H1 (cell line): ENCODE results near the gene STX11. TPM values are rescaled to one million over a fixed set of nuclear protein-coding genes. Genes with fewer than 3 reads are reported as not detected.
A peak's percentile ranks its signal among the peaks of the same experiment; 100 is the strongest.

Source experiments
- CTCF ChIA-PET: fragments of 300-600 bp; sonication (Branson Sonifier 250); formaldehyde crosslinking; loops from one replicate; lab custom pipeline; 2021; ENCODE audit not compliant: partially characterized antibody; lab: Charles Lee
- POLR2A ChIA-PET: fragments of 300-600 bp; sonication (Branson Sonifier 250); formaldehyde crosslinking; loops from one replicate; lab custom pipeline; 2021; ENCODE audit warnings: inconsistent platforms; ENCODE audit not compliant: partially characterized antibody; lab: Charles Lee
- DNase-seq, 2 experiments: peaks; one replicate each; pipeline versions ENCODE4 v3.0.0 to v3.0.0-alpha.2; 2010 to 2022; ENCODE audit warnings: low spot score in 2 of 2, low read depth in 1 of 2, mixed read lengths in 1 of 2
- FAIRE-seq: peaks from 2 replicates; lab custom pipeline; 2011; peaks lifted over from hg19 to GRCh38; lab: Jason Lieb, UNC
- H2AFZ ChIP-seq: 2 replicates; pipeline ENCODE4 v1.8.1; 2012; ENCODE audit warnings: low read length, inconsistent platforms
- H2AK5ac ChIP-seq: 2 replicates; pipeline ENCODE4 v1.6.1; 2013; ENCODE audit warnings: low read depth, low read length
- H2BK120ac ChIP-seq: replicated peaks from 2 replicates; pipeline ENCODE3; 2013; ENCODE audit warnings: low read depth, low read length, inconsistent platforms
- H2BK12ac ChIP-seq: 2 replicates; pipeline ENCODE4 v1.6.1; 2013; ENCODE audit warnings: low read depth, low read length
- H2BK15ac ChIP-seq: 2 replicates; pipeline ENCODE4 v1.6.1; 2013; ENCODE audit warnings: low read length
- H2BK20ac ChIP-seq: 2 replicates; pipeline ENCODE4 v1.6.1; 2013; ENCODE audit warnings: low read length
- H2BK5ac ChIP-seq: 2 replicates; pipeline ENCODE4 v1.6.1; 2013; ENCODE audit warnings: low read depth, low read length
- H3K14ac ChIP-seq: 2 replicates; pipeline ENCODE4 v1.6.1; 2013; ENCODE audit warnings: inconsistent platforms; ENCODE audit not compliant: insufficient read length
- H3K18ac ChIP-seq: 2 replicates; pipeline ENCODE4 v1.6.1; 2013; ENCODE audit warnings: low read length; ENCODE audit errors: extremely low read depth
- H3K23ac ChIP-seq: 2 replicates; pipeline ENCODE4 v1.6.1; 2013; ENCODE audit warnings: inconsistent platforms; ENCODE audit not compliant: insufficient read length
- H3K23me2 ChIP-seq: 2 replicates; pipeline ENCODE4 v1.6.1; 2013; ENCODE audit warnings: low read depth, low read length
- H3K27ac ChIP-seq: 2 replicates; pipeline ENCODE4 v1.6.1; 2011; ENCODE audit warnings: low read depth, low read length, inconsistent platforms
- H3K27me3 ChIP-seq, 4 experiments: replicated peaks in 1 of 4; 1 replicate in 1 of 4; 2 replicates in 3 of 4; pipeline versions ENCODE4 v1.6.1 to v1.8.1; 2011 to 2013; ENCODE audit warnings: low read length in 3 of 4, mild to moderate bottlenecking in 3 of 4, inconsistent platforms in 2 of 4, mixed read lengths in 2 of 4, moderate library complexity in 1 of 4; ENCODE audit not compliant: control insufficient read depth in 3 of 4, insufficient read depth in 3 of 4; ENCODE audit errors: extremely low read depth in 1 of 4
- H3K36me3 ChIP-seq, 4 experiments: 2 replicates each; pipeline versions ENCODE4 v1.6.1 to v1.8.1; 2011 to 2013; ENCODE audit warnings: mild to moderate bottlenecking in 4 of 4, low read length in 3 of 4, moderate library complexity in 2 of 4, control low read depth in 1 of 4, inconsistent platforms in 1 of 4; ENCODE audit not compliant: insufficient read depth in 4 of 4, control insufficient read depth in 2 of 4
- H3K4ac ChIP-seq: replicated peaks from 2 replicates; pipeline ENCODE3; 2013; ENCODE audit warnings: low read length, low read depth, mixed read lengths, inconsistent platforms; ENCODE audit not compliant: insufficient read length
- H3K4me1 ChIP-seq, 4 experiments: replicated peaks in 1 of 4; 1 replicate in 1 of 4; 2 replicates in 3 of 4; pipeline versions ENCODE4 v1.6.1 to v1.8.1; 2011 to 2013; ENCODE audit warnings: low read length in 3 of 4, inconsistent platforms in 2 of 4, mixed read lengths in 1 of 4; ENCODE audit not compliant: insufficient read depth in 4 of 4, control insufficient read depth in 3 of 4
- H3K4me2 ChIP-seq, 2 experiments: 2 replicates each; pipeline versions ENCODE4 v1.6.1 to v1.8.1; 2011 to 2013; ENCODE audit warnings: low read depth in 2 of 2, low read length in 2 of 2, control low read depth in 1 of 2, inconsistent platforms in 1 of 2, mild to moderate bottlenecking in 1 of 2; ENCODE audit not compliant: insufficient read depth in 1 of 2
- H3K4me3 ChIP-seq, 4 experiments: fragments of 200-600, 300-600 bp in 1 of 4; sonication (generic), shearing (Covaris generic), sonication (Bioruptor Twin) in 1 of 4; 2 replicates each; pipeline versions ENCODE4 v1.5.1 to v1.8.1; 2011 to 2016; ENCODE audit warnings: low read length in 4 of 4, low read depth in 3 of 4, control low read depth in 2 of 4, inconsistent platforms in 2 of 4, mild to moderate bottlenecking in 2 of 4, mixed read lengths in 1 of 4, moderate library complexity in 1 of 4; ENCODE audit not compliant: insufficient read depth in 2 of 4; ENCODE audit errors: extremely low read depth in 1 of 4
- H3K56ac ChIP-seq: replicated peaks from 2 replicates; pipeline ENCODE3; 2013; ENCODE audit warnings: low read depth, mild to moderate bottlenecking, mixed read lengths, low read length, inconsistent platforms; ENCODE audit not compliant: insufficient read length
- H3K79me1 ChIP-seq: 2 replicates; pipeline ENCODE4 v1.6.1; 2013; ENCODE audit warnings: low read depth, low read length, control low read depth
- H3K79me2 ChIP-seq, 2 experiments: 2 replicates each; pipeline versions ENCODE4 v1.6.1 to v1.8.1; 2012 to 2013; ENCODE audit warnings: low read length in 2 of 2, mild to moderate bottlenecking in 2 of 2, inconsistent platforms in 1 of 2; ENCODE audit not compliant: insufficient read depth in 2 of 2, control insufficient read depth in 1 of 2
- H3K9ac ChIP-seq, 4 experiments: replicated peaks in 1 of 4; 1 replicate in 1 of 4; 2 replicates in 3 of 4; pipeline versions ENCODE4 v1.6.1 to v1.8.1; 2011 to 2013; ENCODE audit warnings: low read depth in 3 of 4, low read length in 3 of 4, control low read depth in 2 of 4, mild to moderate bottlenecking in 2 of 4, moderate library complexity in 2 of 4, inconsistent platforms in 1 of 4; ENCODE audit errors: extremely low read depth in 1 of 4
- H3K9me3 ChIP-seq, 2 experiments: 2 replicates each; pipeline versions ENCODE4 v1.6.1 to v1.8.1; 2012 to 2013; ENCODE audit warnings: mild to moderate bottlenecking in 2 of 2, moderate library complexity in 2 of 2, control low read depth in 1 of 2, inconsistent platforms in 1 of 2, low read depth in 1 of 2, low read length in 1 of 2, mixed read lengths in 1 of 2; ENCODE audit not compliant: insufficient read depth in 2 of 2
- H4K20me1 ChIP-seq, 2 experiments: replicated peaks in 1 of 2; 2 replicates each; pipeline versions ENCODE3 to v1.8.1; 2011 to 2013; ENCODE audit warnings: inconsistent platforms in 2 of 2, low read length in 2 of 2, mild to moderate bottlenecking in 1 of 2; ENCODE audit not compliant: insufficient read depth in 2 of 2, control insufficient read depth in 1 of 2
- H4K5ac ChIP-seq: 2 replicates; pipeline ENCODE4 v1.6.1; 2013; ENCODE audit warnings: low read length, low read depth, mixed read lengths, inconsistent platforms; ENCODE audit not compliant: insufficient read length
- H4K8ac ChIP-seq: 2 replicates; pipeline ENCODE4 v1.8.0; 2013; ENCODE audit warnings: mild to moderate bottlenecking, moderate library complexity, low read length, inconsistent platforms; ENCODE audit not compliant: insufficient read depth; ENCODE audit errors: extremely low read depth
- H4K91ac ChIP-seq: replicated peaks from 2 replicates; pipeline ENCODE3; 2013; ENCODE audit warnings: low read length, mixed read lengths, inconsistent platforms; ENCODE audit not compliant: insufficient read length
- CBX8 ChIP-seq: fragments of 300-800, 300-1000 bp; sonication (generic); IDR thresholded peaks from 2 replicates; pipeline ENCODE4 v1.7.1; 2016; ENCODE audit warnings: low read depth, low read length, borderline replicate concordance
- CHD2 ChIP-seq: IDR thresholded peaks from 2 replicates; pipeline ENCODE4 v1.6.1; 2012; ENCODE audit warnings: low read length, improper control_type of control experiment
- GTF2F1 ChIP-seq: IDR thresholded peaks from 2 replicates; pipeline ENCODE4 v1.6.1; 2012; ENCODE audit warnings: low read depth, low read length, improper control_type of control experiment, borderline replicate concordance
- KDM4A ChIP-seq: IDR thresholded peaks from one replicate; pipeline ENCODE4 v1.7.1; 2012; ENCODE audit warnings: low read depth, mild to moderate bottlenecking, moderate library complexity, low read length, inconsistent platforms; ENCODE audit not compliant: severe bottlenecking
- MAFK ChIP-seq: IDR thresholded peaks from 2 replicates; pipeline ENCODE4 v1.6.1; 2012; ENCODE audit warnings: low read depth, mild to moderate bottlenecking, improper control_type of control experiment, low read length
- RAD21 ChIP-seq, 2 experiments: IDR thresholded peaks in 1 of 2; conservative IDR thresholded peaks in 1 of 2; 2 replicates each; pipeline ENCODE4 v1.6.1; 2011; ENCODE audit warnings: low read depth in 2 of 2, low read length in 2 of 2, improper control_type of control experiment in 1 of 2, inconsistent platforms in 1 of 2, mild to moderate bottlenecking in 1 of 2, moderate library complexity in 1 of 2
- RXRA ChIP-seq: IDR thresholded peaks from 2 replicates; pipeline ENCODE4 v1.6.1; 2011; ENCODE audit warnings: low read depth, mild to moderate bottlenecking, low read length, moderate library complexity; ENCODE audit not compliant: insufficient read depth
- SP2 ChIP-seq: IDR thresholded peaks from 2 replicates; pipeline ENCODE4 v1.6.1; 2012; ENCODE audit warnings: mild to moderate bottlenecking, low read length, inconsistent platforms
- TCF12 ChIP-seq: IDR thresholded peaks from 2 replicates; pipeline ENCODE4 v1.6.1; 2011; ENCODE audit warnings: low read depth, mild to moderate bottlenecking, low read length
- ZNF274 ChIP-seq: IDR thresholded peaks from 2 replicates; pipeline ENCODE4 v1.7.0; 2012; ENCODE audit warnings: low read length, borderline replicate concordance; ENCODE audit errors: extremely low read depth
- WGBS, 2 experiments: shearing (Covaris generic) in 1 of 2; methylation state at CpG; one replicate each; pipeline versions ENCODE4 v1.1.6 to v1.1.7; 2013 to 2015; ENCODE audit warnings: low lambda C conversion rate in 2 of 2, mixed read lengths in 2 of 2, inconsistent platforms in 1 of 2, low coverage in 1 of 2, missing lambda C conversion rate in 1 of 2; ENCODE audit not compliant: insufficient replicate concordance in 2 of 2, insufficient coverage in 1 of 2, insufficient read length in 1 of 2; ENCODE audit errors: extremely low coverage in 1 of 2, missing lambda C conversion rate in 1 of 2; 5-methylcytosine and 5-hydroxymethylcytosine counted together
- polyA plus RNA-seq, 7 experiments: library from polyadenylated mRNA; depleted of rRNA in 3 of 7; stranded (reverse) in 5 of 7; unstranded in 2 of 7; fragments of >200 nt in 5 of 7; fragments of 200-250 nt in 2 of 7; gene quantifications; 1 replicate in 5 of 7; 2 replicates in 1 of 7; 4 replicates in 1 of 7; pipeline versions ENCODE4 v1.2.1 to v1.2.3, GENCODE V29; 2011 to 2013; ENCODE audit warnings: missing spikeins in 2 of 7, mixed read lengths in 2 of 7
- total RNA-seq: library from RNA; stranded (reverse); fragmentation: NEBNext Ultra II Directional; extraction: Animal tissue kit (Norgen Biotek cat#: 25700); gene quantifications from 2 replicates; pipeline ENCODE4 v1.2.1, GENCODE V29; 2021
- TF ChIP-seq, protein P1 (sequence below): IDR thresholded peaks from 2 replicates; pipeline ENCODE4 v1.6.1; 2011; ENCODE audit warnings: low read length, improper control_type of control experiment

The STX11 gene
- total and polyA plus RNA-seq, 2 of the 8 experiments (the other 6 are each of a cell fraction or from before 2014, with no cell fraction given): 0.15 to 0.34 TPM

DNA sequence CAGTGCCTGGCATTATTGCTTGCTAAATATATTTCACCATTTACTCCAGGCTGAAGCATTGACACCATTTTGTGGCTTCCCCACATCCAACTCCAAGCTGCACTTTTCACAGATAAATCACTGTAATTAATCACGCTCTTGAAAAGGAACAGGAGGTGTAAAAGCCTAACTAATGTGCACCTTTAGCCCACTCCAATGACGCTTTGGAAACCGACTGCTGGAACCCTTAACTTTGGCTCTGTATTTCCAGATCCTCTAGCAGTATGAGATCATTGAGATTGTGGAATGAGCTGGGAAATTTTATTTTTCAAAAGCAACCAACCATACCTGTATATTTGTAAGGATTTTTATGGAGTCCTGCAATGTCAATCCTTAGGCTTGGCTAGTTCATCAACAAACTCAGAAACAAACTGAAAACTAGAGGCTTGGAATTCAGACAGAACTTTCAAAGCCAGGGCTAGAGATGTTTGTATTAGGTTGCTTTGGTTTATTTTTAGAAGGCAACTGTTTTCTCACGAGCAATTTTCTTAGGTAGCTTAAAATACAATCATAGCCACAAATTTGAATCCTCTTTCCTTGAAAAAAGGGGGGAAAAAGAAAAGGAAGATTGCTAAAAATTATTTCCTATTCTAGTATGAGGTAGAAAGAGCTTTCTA lies 82.0 kb downstream of the STX11 start:
- Histone ChIP-seq H2BK15ac (no peak overlapping the region), H2BK12ac (no peak overlapping the region), H3K18ac (no peak overlapping the region), H3K4me1 (peaks cover 0 to 9% (median 4%) of the 10 kb centered on the region in 4 experiments; a peak in 3 of 7 replicates), H2AFZ (no peak overlapping the region), H3K4me2 (no peak overlapping the region), H3K27ac (no peak overlapping the region), H3K9me3 (peaks cover 2 to 4% of the 10 kb centered on the region in 2 experiments; a peak in 2 of 4 replicates), H3K23ac (no peak overlapping the region), H3K79me2 (no peaks in the 10 kb centered on the region), H2BK20ac (peak overlapping the region; percentile 57; the same call in 1 of the 2 replicates), H4K8ac (no peak overlapping the region), H4K5ac (no peak overlapping the region), H3K23me2 (no peaks in the 10 kb centered on the region), H3K4me3 (no peak overlapping the region), H4K20me1 (no peaks in the 10 kb centered on the region), H2BK120ac (no peak overlapping the region), H3K79me1 (no peaks in the 10 kb centered on the region), H4K91ac (no peak overlapping the region), H3K36me3 (peaks cover 0 to 4% (median 0%) of the 10 kb centered on the region in 4 experiments; a peak in 1 of 8 replicates), H3K14ac (no peak overlapping the region), H3K4ac (no peak overlapping the region), H2BK5ac (no peak overlapping the region), H2AK5ac (no peak overlapping the region), H3K9ac (no peak overlapping the region), H3K27me3 (no peaks in the 10 kb centered on the region), H3K56ac (no peak overlapping the region)
- ChIA-PET CTCF (interaction anchor here (0.7 to 4.0 kb wide), 4 partner anchors 9 to 825 kb away, joined by 6 to 22 read pairs (median 6); no protein-coding TSS in a partner anchor), POLR2A (interaction anchor here (0.6 to 1.8 kb wide), 5 partner anchors 8 to 155 kb away, joined by 3 to 11 read pairs (median 3); no protein-coding TSS in a partner anchor)
- FAIRE-seq (peak; percentile 24), DNase-seq (no peak)
- 81% methylated on average over 4 of the region's 4 CpGs; no CpG with 5 or more reads in 1 of the 2 experiments for WGBS, 2 experiments
- TF ChIP-seq ZNF274: no peak
- TF ChIP-seq KDM4A: no peak
- TF ChIP-seq, protein P1, sequence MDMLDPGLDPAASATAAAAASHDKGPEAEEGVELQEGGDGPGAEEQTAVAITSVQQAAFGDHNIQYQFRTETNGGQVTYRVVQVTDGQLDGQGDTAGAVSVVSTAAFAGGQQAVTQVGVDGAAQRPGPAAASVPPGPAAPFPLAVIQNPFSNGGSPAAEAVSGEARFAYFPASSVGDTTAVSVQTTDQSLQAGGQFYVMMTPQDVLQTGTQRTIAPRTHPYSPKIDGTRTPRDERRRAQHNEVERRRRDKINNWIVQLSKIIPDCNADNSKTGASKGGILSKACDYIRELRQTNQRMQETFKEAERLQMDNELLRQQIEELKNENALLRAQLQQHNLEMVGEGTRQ: no peak
- TF ChIP-seq GTF2F1: no peak
- no peak for TF ChIP-seq CHD2
- TF ChIP-seq TCF12: no peak
- no peak for TF ChIP-seq CBX8
- no peak for TF ChIP-seq MAFK
- no peak for TF ChIP-seq SP2
- no peak for TF ChIP-seq RAD21 (IDR thresholded peaks at IDR 0.05 in 1 of 2, conservative IDR thresholded peaks at IDR 0.05 in 1 of 2; ENCODE audit: low read depth in 2 of 2, low read length in 2 of 2)
- no peak for TF ChIP-seq RXRA
